ENCODE results near the gene WNT5B. TPM values are rescaled to one million over a fixed set of nuclear protein-coding genes. Genes with fewer than 3 reads are reported as not detected.

WNT5B gene
- polyA plus RNA-seq, 1 of the 3 experiments (the other 2 are of a cell fraction) = 29.3 TPM

- TF ChIP-seq CTCF (IDR thresholded peaks at IDR 0.05) (no peak), EZH2phosphoT487 (IDR thresholded peaks at IDR 0.05; ENCODE audit: borderline replicate concordance, low read depth) (no peak), REST (IDR thresholded peaks at IDR 0.05; ENCODE audit: low read depth, low read length) (peak; percentile 84), FOSL2 (IDR thresholded peaks at IDR 0.05; ENCODE audit: borderline replicate concordance, low read depth) (peak; percentile 15; the same call in 1 of the 2 replicates), JUND (IDR thresholded peaks at IDR 0.05) (no peak), POLR2AphosphoS5 (IDR thresholded peaks at IDR 0.05; ENCODE audit: low read depth, low read length) (peak; percentile 71), PBX3 (IDR thresholded peaks at IDR 0.05) (no peak), RFX5 (IDR thresholded peaks at IDR 0.05; ENCODE audit: low read length) (no peak), ZBTB33 (IDR thresholded peaks at IDR 0.05; ENCODE audit: borderline replicate concordance, low read depth) (no peak), MXI1 (IDR thresholded peaks at IDR 0.05; ENCODE audit: low read depth, low read length) (peak; percentile 68), RCOR1 (IDR thresholded peaks at IDR 0.05; ENCODE audit: low read length) (no peak), TAF1 (IDR thresholded peaks at IDR 0.05; ENCODE audit: borderline replicate concordance, low read depth, low read length) (no peak), SMC3 (IDR thresholded peaks at IDR 0.05; ENCODE audit: low read depth, low read length) (no peak), IRF3 (IDR thresholded peaks at IDR 0.05; ENCODE audit: low read depth, low read length) (no peak), FOXM1 (IDR thresholded peaks at IDR 0.05; ENCODE audit: low read depth) (no peak), GABPA (IDR thresholded peaks at IDR 0.05; ENCODE audit: low read depth) (0 out of 2 replicates have a peak, but pooled peaks have one; percentile 8), USF2 (IDR thresholded peaks at IDR 0.05; ENCODE audit: borderline replicate concordance, low read depth, low read length) (no peak), EP300 (IDR thresholded peaks at IDR 0.05; ENCODE audit: borderline replicate concordance in 1 of 2, low read depth in 1 of 2, low read length in 1 of 2) (peak in 1 of 2 experiments; percentile 22; a peak in 1 of 4 replicates), FOXJ3 (CRISPR knock-in tag; IDR thresholded peaks at IDR 0.05) (no peak)
Measured at GRCh38 chr12:1661553-1662335, 32.7 kb downstream of the WNT5B start (continued).

Measured in SK-N-SH (cell line).